Liver (tissue), 9 donors: ENCODE data around the gene SESN1. TPM values are rescaled to one million over a fixed set of nuclear protein-coding genes. Genes with fewer than 3 reads are reported as not detected.

ENCODE experiments used
- DNase-seq: peaks from one replicate; pipeline ENCODE4 v3.0.0-alpha.2; 2017; ENCODE audit warnings: low spot score
- H3K27ac ChIP-seq, 2 donors: one replicate each; pipeline ENCODE4 v1.7.0; 2013; ENCODE audit warnings: inconsistent platforms in 2 of 2, low read length in 2 of 2, control low read depth in 1 of 2, low read depth in 1 of 2, mild to moderate bottlenecking in 1 of 2
- H3K27me3 ChIP-seq, 4 donors: one replicate each; pipeline versions ENCODE4 v1.6.1 to v1.7.0; 2013; ENCODE audit warnings: low read length in 3 of 4, inconsistent platforms in 1 of 4, mild to moderate bottlenecking in 1 of 4, moderate library complexity in 1 of 4; ENCODE audit not compliant: control insufficient read depth in 4 of 4, insufficient read depth in 4 of 4
- H3K36me3 ChIP-seq, 4 donors: one replicate each; pipeline versions ENCODE4 v1.6.1 to v1.7.0; 2013; ENCODE audit warnings: low read length in 3 of 4, mild to moderate bottlenecking in 3 of 4, low read depth in 1 of 4, moderate library complexity in 1 of 4; ENCODE audit not compliant: control insufficient read depth in 4 of 4, insufficient read depth in 3 of 4
- H3K4me1 ChIP-seq, 4 donors: one replicate each; pipeline versions ENCODE4 v1.6.1 to v1.7.0; 2013; ENCODE audit warnings: low read length in 3 of 4, mild to moderate bottlenecking in 3 of 4, moderate library complexity in 1 of 4; ENCODE audit not compliant: control insufficient read depth in 4 of 4, insufficient read depth in 4 of 4
- H3K4me3 ChIP-seq, 3 donors: one replicate each; pipeline versions ENCODE4 v1.6.1 to v1.7.0; 2013; ENCODE audit warnings: low read length in 3 of 3, control low read depth in 1 of 3, low read depth in 1 of 3, mild to moderate bottlenecking in 1 of 3
- H3K9ac ChIP-seq, 2 donors: one replicate each; pipeline ENCODE4 v1.7.0; 2013; ENCODE audit warnings: low read length in 2 of 2, mild to moderate bottlenecking in 2 of 2, moderate library complexity in 2 of 2, control low read depth in 1 of 2, low read depth in 1 of 2
- H3K9me3 ChIP-seq, 4 donors: one replicate each; pipeline versions ENCODE4 v1.6.1 to v1.7.0; 2013; ENCODE audit warnings: low read length in 3 of 4; ENCODE audit not compliant: control insufficient read depth in 4 of 4
- ATF3 ChIP-seq: IDR thresholded peaks from 2 replicates; pipeline ENCODE4 v1.6.1; 2016; ENCODE audit warnings: antibody characterized with exemption
- CTCF ChIP-seq: fragments of 150-350 bp; IDR thresholded peaks from 2 replicates; pipeline ENCODE4 v1.5.1; 2017; ENCODE audit warnings: improper control_type of control experiment, low read depth, low read length; ENCODE audit not compliant: missing input control
- FOXA1 ChIP-seq: IDR thresholded peaks from 2 replicates; pipeline ENCODE4 v1.6.1; 2016; ENCODE audit warnings: antibody characterized with exemption
- GABPA ChIP-seq, 2 donors: IDR thresholded peaks in 1 of 2; conservative IDR thresholded peaks in 1 of 2; 2 replicates each; pipeline ENCODE4 v1.6.1; 2016; ENCODE audit warnings: antibody characterized with exemption in 2 of 2, mild to moderate bottlenecking in 1 of 2, moderate library complexity in 1 of 2
- HNF4A ChIP-seq, 2 donors: conservative IDR thresholded peaks; 2 replicates each; pipeline ENCODE4 v1.6.1; 2016; ENCODE audit warnings: antibody characterized with exemption in 2 of 2, mild to moderate bottlenecking in 2 of 2
- MAX ChIP-seq: IDR thresholded peaks from 2 replicates; pipeline ENCODE4 v1.6.1; 2016; ENCODE audit warnings: antibody characterized with exemption
- NR2F2 ChIP-seq: IDR thresholded peaks from 2 replicates; pipeline ENCODE4 v1.6.1; 2016; ENCODE audit warnings: antibody characterized with exemption
- REST ChIP-seq: IDR thresholded peaks from 2 replicates; pipeline ENCODE4 v1.6.1; 2016; ENCODE audit warnings: antibody characterized with exemption, mild to moderate bottlenecking
- RXRA ChIP-seq, 2 donors: IDR thresholded peaks; 2 replicates each; pipeline ENCODE4 v1.6.1; 2017 to 2018; ENCODE audit warnings: antibody characterized with exemption in 2 of 2, mild to moderate bottlenecking in 1 of 2
- SP1 ChIP-seq: IDR thresholded peaks from 2 replicates; pipeline ENCODE4 v1.6.1; 2018; ENCODE audit warnings: antibody characterized with exemption, mild to moderate bottlenecking
- YY1 ChIP-seq: IDR thresholded peaks from 2 replicates; pipeline ENCODE4 v1.6.1; 2016; ENCODE audit warnings: antibody characterized with exemption, mild to moderate bottlenecking
- ZBTB33 ChIP-seq: IDR thresholded peaks from 2 replicates; pipeline ENCODE4 v1.6.1; 2016; ENCODE audit warnings: antibody characterized with exemption
- WGBS: extraction: QIAGEN DNeasy Blood & Tissue Kit; methylation state at CpG from one replicate; pipeline ENCODE4 v1.1.7; 2013; 5-methylcytosine and 5-hydroxymethylcytosine counted together
- polyA plus RNA-seq, 2 donors: library from polyadenylated mRNA; stranded (reverse) in 1 of 2; unstranded in 1 of 2; fragments of 200-250 nt in 1 of 2; fragments of >200 nt in 1 of 2; fragmentation: Nextera tagmentation in 1 of 2; extraction: Ambion mirVana in 1 of 2; gene quantifications; one replicate each; pipeline versions ENCODE4 v1.2.1 to v1.2.3, GENCODE V29; 2013 to 2015
- total RNA-seq, 2 donors: library from RNA; depleted of rRNA; stranded (reverse); fragments of >200 nt; gene quantifications; one replicate each; pipeline ENCODE4 v1.2.3, GENCODE V29; 2014
- donor health status: healthy.
- donor health status: healthy.
- donor health status: healthy.
- donor health status: healthy.
- donor health status: healthy.

Gene SESN1
- total and polyA plus RNA-seq, 4 donors: 6.2 to 17.0 (median 11.0) TPM

GRCh38 chr6:108957221-108957620 is 137.4 kb downstream of the SESN1 start:
- no peak overlapping the region for H3K4me3 ChIP-seq
- no peak for DNase-seq
- no peaks in the 10 kb centered on the region for H3K4me1 ChIP-seq
- H3K9me3 ChIP-seq: no peaks in the 10 kb centered on the region
- no peaks in the 10 kb centered on the region for H3K27me3 ChIP-seq
- H3K27ac ChIP-seq: no peak overlapping the region
- no peak for TF ChIP-seq GABPA (IDR thresholded peaks at IDR 0.05 in 1 of 2, conservative IDR thresholded peaks at IDR 0.05 in 1 of 2)
- no peak for TF ChIP-seq NR2F2
- no peak for TF ChIP-seq HNF4A (conservative IDR thresholded peaks at IDR 0.05)
- TF ChIP-seq SP1: no peak
- no peak for TF ChIP-seq CTCF
- no peak for TF ChIP-seq ATF3
- no peak for TF ChIP-seq FOXA1
- H3K9ac ChIP-seq: no peak overlapping the region
- H3K36me3 ChIP-seq: no peaks in the 10 kb centered on the region
- WGBS: 89% methylated on average over 4 of the region's 4 CpGs

- Histone ChIP-seq H3K4me3 (no peak overlapping the region), H3K27ac (no peak overlapping the region), H3K4me1 (no peaks in the 10 kb centered on the region), H3K36me3 (no peaks in the 10 kb centered on the region), H3K9me3 (no peaks in the 10 kb centered on the region), H3K9ac (no peak overlapping the region), H3K27me3 (no peaks in the 10 kb centered on the region)
- no peak for TF ChIP-seq MAX
- no peak for TF ChIP-seq ZBTB33
- no peak for TF ChIP-seq RXRA (IDR thresholded peaks at IDR 0.05)
- TF ChIP-seq REST: no peak
- TF ChIP-seq GABPA (IDR thresholded peaks at IDR 0.05 in 1 of 2, conservative IDR thresholded peaks at IDR 0.05 in 1 of 2): no peak
- TF ChIP-seq YY1: no peak
- 91% methylated on average over 15 of the region's 15 CpGs for WGBS
- DNase-seq: no peak
Measured at GRCh38 chr6:108955329-108955949, 139.2 kb downstream of the SESN1 start.
